ENCODE results near the gene TRIM67. TPM values are rescaled to one million over a fixed set of nuclear protein-coding genes. Genes with fewer than 3 reads are reported as not detected.
A peak's percentile ranks its signal among the peaks of the same experiment; 100 is the strongest.

TRIM67 gene
- total RNA-seq, 3 donors from 2014 or later (not counting 1 experiment from before 2014, with no cell fraction given): not detected

DNA sequence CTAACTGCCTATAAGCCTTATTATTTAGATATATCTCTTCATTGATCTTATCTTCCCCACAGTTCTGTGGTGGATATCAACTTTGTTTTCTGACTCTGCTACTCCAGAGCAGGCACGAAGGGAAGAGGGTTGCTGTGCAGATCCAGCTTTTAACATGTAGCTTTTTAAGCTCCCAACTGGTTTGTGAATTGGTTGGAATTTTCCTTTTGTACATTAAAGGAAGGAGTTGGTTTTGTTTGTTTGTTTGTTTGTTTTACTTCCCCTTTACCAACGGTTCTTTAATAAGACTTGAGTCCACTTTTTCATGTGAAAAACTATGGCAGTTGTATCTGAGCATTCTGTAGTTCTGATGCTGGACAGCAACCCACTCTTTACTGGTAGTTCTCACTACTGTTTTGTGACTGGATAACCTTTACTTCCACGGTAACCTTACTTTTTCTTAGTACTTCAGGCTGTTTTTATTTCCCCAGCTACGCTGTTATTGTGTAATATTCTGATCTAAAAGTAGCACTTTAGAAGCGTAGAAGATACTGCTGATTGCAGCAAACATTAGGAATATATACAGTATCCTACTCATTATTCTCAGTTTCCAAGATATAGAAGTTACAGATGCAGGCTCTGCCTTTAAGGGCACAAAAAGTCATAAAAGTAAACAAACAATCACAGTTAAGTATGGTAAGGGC, 80.8 kb downstream of the TRIM67 start:
- peaks cover 19% of the 10 kb centered on the region for H3K4me1 ChIP-seq (ENCODE audit: control insufficient read depth, insufficient read depth, low read length)
- no peaks in the 10 kb centered on the region for H3K27me3 ChIP-seq (ENCODE audit: control insufficient read depth, insufficient read depth, low read length)
- Mint-ChIP-seq H3K9me3 (no peaks in the 10 kb centered on the region), H3K4me3 (peak overlapping the region; percentile 99), H3K27me3 (ENCODE audit: low read depth in 2 of 2) (no peaks in the 10 kb centered on the region), H3K36me3 (peaks cover 9% of the 10 kb centered on the region), H3K4me1 (peaks cover 79 to 83% of the 10 kb centered on the region in 2 donors), H3K27ac (peak overlapping the region; percentile 93 to 96)
- peaks cover 16% of the 10 kb centered on the region for H3K36me3 ChIP-seq (ENCODE audit: control insufficient read depth, insufficient read depth, low read length)
- WGBS (ENCODE audit: insufficient coverage): 92% methylated on average over 3 of the region's 5 CpGs
- H3K9me3 ChIP-seq (ENCODE audit: control insufficient read depth, insufficient read depth, low read length): no peaks in the 10 kb centered on the region
- DNase-seq: peak in 1 of 2 donors; percentile 16
- ATAC-seq: no peak
- intact Hi-C loops (cut with micrococcal nuclease): no loop called here
- H3K4me3 ChIP-seq (ENCODE audit: low read length): no peak overlapping the region
- TF ChIP-seq, protein P1, sequence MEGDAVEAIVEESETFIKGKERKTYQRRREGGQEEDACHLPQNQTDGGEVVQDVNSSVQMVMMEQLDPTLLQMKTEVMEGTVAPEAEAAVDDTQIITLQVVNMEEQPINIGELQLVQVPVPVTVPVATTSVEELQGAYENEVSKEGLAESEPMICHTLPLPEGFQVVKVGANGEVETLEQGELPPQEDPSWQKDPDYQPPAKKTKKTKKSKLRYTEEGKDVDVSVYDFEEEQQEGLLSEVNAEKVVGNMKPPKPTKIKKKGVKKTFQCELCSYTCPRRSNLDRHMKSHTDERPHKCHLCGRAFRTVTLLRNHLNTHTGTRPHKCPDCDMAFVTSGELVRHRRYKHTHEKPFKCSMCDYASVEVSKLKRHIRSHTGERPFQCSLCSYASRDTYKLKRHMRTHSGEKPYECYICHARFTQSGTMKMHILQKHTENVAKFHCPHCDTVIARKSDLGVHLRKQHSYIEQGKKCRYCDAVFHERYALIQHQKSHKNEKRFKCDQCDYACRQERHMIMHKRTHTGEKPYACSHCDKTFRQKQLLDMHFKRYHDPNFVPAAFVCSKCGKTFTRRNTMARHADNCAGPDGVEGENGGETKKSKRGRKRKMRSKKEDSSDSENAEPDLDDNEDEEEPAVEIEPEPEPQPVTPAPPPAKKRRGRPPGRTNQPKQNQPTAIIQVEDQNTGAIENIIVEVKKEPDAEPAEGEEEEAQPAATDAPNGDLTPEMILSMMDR (IDR thresholded peaks at IDR 0.05): no peak
- no peak overlapping the region for H3K27ac ChIP-seq (ENCODE audit: low read length)

GRCh38 chr1:231248778-231249177, 86.9 kb downstream of the TRIM67 start:
- Mint-ChIP-seq H3K27ac (no peak overlapping the region), H3K4me1 (peaks cover 42 to 47% of the 10 kb centered on the region in 2 donors), H3K4me3 (no peak overlapping the region), H3K36me3 (peaks cover 8% of the 10 kb centered on the region), H3K9me3 (no peaks in the 10 kb centered on the region), H3K27me3 (ENCODE audit: low read depth in 2 of 2) (no peaks in the 10 kb centered on the region)
- Histone ChIP-seq H3K27ac (ENCODE audit: low read length) (no peak overlapping the region), H3K4me1 (ENCODE audit: control insufficient read depth, insufficient read depth, low read length) (no peaks in the 10 kb centered on the region), H3K9me3 (ENCODE audit: control insufficient read depth, insufficient read depth, low read length) (no peaks in the 10 kb centered on the region), H3K36me3 (ENCODE audit: control insufficient read depth, insufficient read depth, low read length) (peaks cover 23% of the 10 kb centered on the region), H3K4me3 (ENCODE audit: low read length) (no peak overlapping the region), H3K27me3 (ENCODE audit: control insufficient read depth, insufficient read depth, low read length) (no peaks in the 10 kb centered on the region)
- TF ChIP-seq, protein P1 (IDR thresholded peaks at IDR 0.05): no peak
- intact Hi-C loops (cut with micrococcal nuclease): no loop called here
- no peak for ATAC-seq
- no peak for DNase-seq
- no CpG with 5 or more reads among the region's 1 CpG for WGBS (ENCODE audit: insufficient coverage)

DNA sequence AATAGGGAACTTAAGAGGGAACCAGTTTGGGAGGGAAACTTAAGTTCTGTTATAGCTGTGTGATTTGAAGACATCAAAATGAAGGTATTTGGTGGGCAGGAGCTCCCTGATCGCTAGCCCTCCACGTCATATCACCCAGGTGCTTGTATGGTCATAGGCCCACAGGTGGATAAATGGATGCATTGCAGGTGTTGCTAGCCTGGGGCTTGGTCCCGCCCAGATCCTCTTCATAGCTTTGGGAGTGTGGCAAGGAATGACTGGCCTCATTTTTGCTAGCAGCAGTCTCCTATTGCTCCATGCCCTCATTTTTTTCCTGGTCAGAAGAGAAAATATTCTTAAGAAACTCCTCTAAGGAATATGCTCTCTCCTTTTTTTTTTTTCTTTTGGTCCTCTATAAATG, 90.5 kb downstream of the TRIM67 start:
- Mint-ChIP-seq H3K36me3 (peaks cover 16% of the 10 kb centered on the region), H3K27ac (peak overlapping the region in 1 of 2 donors; percentile 12), H3K4me1 (peaks cover 15 to 23% of the 10 kb centered on the region in 2 donors), H3K4me3 (no peak overlapping the region), H3K9me3 (no peaks in the 10 kb centered on the region), H3K27me3 (ENCODE audit: low read depth in 2 of 2) (no peaks in the 10 kb centered on the region)
- intact Hi-C loops (cut with micrococcal nuclease): no loop called here
- no peak overlapping the region for H3K4me3 ChIP-seq (ENCODE audit: low read length)
- TF ChIP-seq, protein P1 (IDR thresholded peaks at IDR 0.05): no peak
- H3K27ac ChIP-seq (ENCODE audit: low read length): no peak overlapping the region
- no peak for DNase-seq
- H3K27me3 ChIP-seq (ENCODE audit: control insufficient read depth, insufficient read depth, low read length): no peaks in the 10 kb centered on the region
- WGBS (ENCODE audit: insufficient coverage): 95% methylated on average over 3 of the region's 3 CpGs
- peaks cover 28% of the 10 kb centered on the region for H3K36me3 ChIP-seq (ENCODE audit: control insufficient read depth, insufficient read depth, low read length)
- H3K9me3 ChIP-seq (ENCODE audit: control insufficient read depth, insufficient read depth, low read length): no peaks in the 10 kb centered on the region
- no peaks in the 10 kb centered on the region for H3K4me1 ChIP-seq (ENCODE audit: control insufficient read depth, insufficient read depth, low read length)
- no peak for ATAC-seq

DNA sequence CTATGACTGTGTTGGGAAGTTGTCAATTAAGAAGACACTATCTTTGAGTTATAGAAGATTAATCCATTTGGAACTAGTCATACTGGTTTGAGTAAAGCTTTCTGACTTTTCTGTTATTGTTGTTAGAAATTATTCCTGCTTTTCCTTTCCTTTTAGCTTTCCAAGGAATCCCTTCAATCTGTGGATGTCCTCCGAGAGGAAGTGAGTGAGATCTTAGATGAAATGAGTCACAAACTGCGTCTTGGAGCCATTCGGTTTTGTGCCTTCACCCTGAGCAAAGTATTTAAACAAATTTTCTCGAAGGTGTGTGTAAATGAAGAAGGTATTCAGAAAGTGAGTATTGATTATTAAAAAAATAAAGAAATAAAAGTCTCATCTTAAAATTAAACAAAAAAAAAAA, 98.5 kb downstream of the TRIM67 start:
- no peaks in the 10 kb centered on the region for H3K9me3 Mint-ChIP-seq
- H3K9me3 ChIP-seq (ENCODE audit: control insufficient read depth, insufficient read depth, low read length): peaks cover 3% of the 10 kb centered on the region
- H3K4me1 Mint-ChIP-seq: peaks cover 0 to 1% of the 10 kb centered on the region in 2 donors
- no peaks in the 10 kb centered on the region for H3K4me1 ChIP-seq (ENCODE audit: control insufficient read depth, insufficient read depth, low read length)
- no peak overlapping the region for H3K27ac Mint-ChIP-seq
- no peak overlapping the region for H3K4me3 ChIP-seq (ENCODE audit: low read length)
- TF ChIP-seq, protein P1 (IDR thresholded peaks at IDR 0.05): no peak
- no peaks in the 10 kb centered on the region for H3K27me3 Mint-ChIP-seq (ENCODE audit: low read depth in 2 of 2)
- ATAC-seq: no peak
- no peak overlapping the region for H3K27ac ChIP-seq (ENCODE audit: low read length)
- WGBS (ENCODE audit: insufficient coverage): 100% methylated on average over 3 of the region's 4 CpGs
- H3K36me3 ChIP-seq (ENCODE audit: control insufficient read depth, insufficient read depth, low read length): peaks cover 65% of the 10 kb centered on the region
- intact Hi-C loops (cut with micrococcal nuclease): no loop called here
- H3K36me3 Mint-ChIP-seq: peaks cover 37% of the 10 kb centered on the region
- no peaks in the 10 kb centered on the region for H3K27me3 ChIP-seq (ENCODE audit: control insufficient read depth, insufficient read depth, low read length)
- DNase-seq: no peak
- H3K4me3 Mint-ChIP-seq: no peak overlapping the region

Measured in natural killer cell (primary cell).